K562 (cell line): ENCODE measurements around the gene TMOD3. TPM values are rescaled to one million over a fixed set of nuclear protein-coding genes. Genes with fewer than 3 reads are reported as not detected.

Experiments
- ATAC-seq: fragments of 200-7000 bp; cut with Tn5 transposase; 3 replicates; pipeline ENCODE4 v1.9.1; 2020; ENCODE audit warnings: moderate library complexity
- BruUV-seq: library from RNA; stranded (reverse); fragments of 400-500 nt; replicated peaks from 2 replicates; lab custom pipeline; 2021; lab: Mats Ljungman, UMichigan
- CTCF ChIA-PET: fragments of 300-600 bp; formaldehyde crosslinking; extraction: SDS; loops from one replicate; lab custom pipeline; 2021; ENCODE audit warnings: low intra/inter-chr PET ratio; lab: Yijun Ruan, JAX
- POLR2A ChIA-PET: fragments of 300-600, 350-650 bp; sonication (Branson Sonifier 250); formaldehyde crosslinking; extraction: SDS; loops from one replicate; lab custom pipeline; 2021; ENCODE audit warnings: antibody characterized with exemption, inconsistent platforms; lab: Yijun Ruan, JAX
- DNase-seq, 4 experiments: peaks; one replicate each; pipeline versions ENCODE4 v3.0.0 to v3.0.0-alpha.2; 2011 to 2018; ENCODE audit warnings: low spot score in 3 of 4, mixed read lengths in 3 of 4; ENCODE audit errors: extremely low read depth in 1 of 4
- FAIRE-seq: peaks from 2 replicates; lab custom pipeline; 2011; peaks lifted over from hg19 to GRCh38; lab: Jason Lieb, UNC
- H2AFZ ChIP-seq: 2 replicates; pipeline ENCODE4 v1.6.0; 2011; ENCODE audit warnings: low read depth, low read length, control low read depth, inconsistent platforms
- H3K27ac ChIP-seq: fragments of 200-600 bp; 3 replicates; pipeline ENCODE4 v1.8.0; 2011; ENCODE audit warnings: low read depth, mild to moderate bottlenecking, control low read depth, inconsistent platforms, low read length, moderate library complexity, mixed read lengths; ENCODE audit errors: extremely low read depth
- H3K27me3 ChIP-seq, 2 experiments: fragments of 300-600 bp in 1 of 2; 2 replicates in 1 of 2; 3 replicates in 1 of 2; pipeline versions ENCODE4 v1.6.0 to v1.8.0; 2011; ENCODE audit warnings: inconsistent platforms in 2 of 2, low read length in 2 of 2, mild to moderate bottlenecking in 1 of 2, mixed read lengths in 1 of 2, moderate library complexity in 1 of 2; ENCODE audit not compliant: control insufficient read depth in 2 of 2, insufficient read depth in 2 of 2
- H3K36me3 ChIP-seq: fragments of 300-600 bp; 3 replicates; pipeline ENCODE4 v1.8.0; 2011; ENCODE audit warnings: mild to moderate bottlenecking, low read length, inconsistent platforms; ENCODE audit not compliant: control insufficient read depth, insufficient read depth
- H3K4me1 ChIP-seq, 2 experiments: fragments of 200-600 bp in 1 of 2; replicated peaks in 1 of 2; 2 replicates in 1 of 2; 3 replicates in 1 of 2; pipeline versions ENCODE4 v1.5.1 to v1.8.0; 2011; ENCODE audit warnings: inconsistent platforms in 2 of 2, low read length in 2 of 2, mild to moderate bottlenecking in 1 of 2, mixed read lengths in 1 of 2, moderate library complexity in 1 of 2; ENCODE audit not compliant: control insufficient read depth in 2 of 2, insufficient read depth in 2 of 2
- H3K4me2 ChIP-seq: 2 replicates; pipeline ENCODE4 v1.6.1; 2011; ENCODE audit warnings: low read length, control low read depth, inconsistent platforms, mixed read lengths; ENCODE audit not compliant: insufficient read depth
- H3K4me3 ChIP-seq: fragments of 200-600 bp; sonication (generic), shearing (Covaris generic); 2 replicates; pipeline ENCODE4 v1.5.1; 2016; ENCODE audit warnings: control low read depth, inconsistent platforms
- H3K79me2 ChIP-seq: fragments of 200-600 bp; 3 replicates; pipeline ENCODE4 v1.8.0; 2011; ENCODE audit warnings: low read length, inconsistent platforms; ENCODE audit not compliant: control insufficient read depth, insufficient read depth
- H3K9ac ChIP-seq, 2 experiments: 2 replicates each; pipeline versions ENCODE4 v1.6.0 to v1.6.1; 2011; ENCODE audit warnings: low read depth in 2 of 2, low read length in 2 of 2, control low read depth in 1 of 2, inconsistent platforms in 1 of 2, mild to moderate bottlenecking in 1 of 2, mixed read lengths in 1 of 2; ENCODE audit not compliant: insufficient read depth in 1 of 2
- H3K9me1 ChIP-seq: one replicate; pipeline ENCODE4 v1.6.0; 2011; ENCODE audit warnings: inconsistent platforms, mild to moderate bottlenecking, low read length, moderate library complexity; ENCODE audit not compliant: control insufficient read depth, insufficient read depth
- H3K9me3 ChIP-seq: replicated peaks from 2 replicates; pipeline ENCODE4 v1.5.1; 2011; ENCODE audit warnings: low read depth, low read length, inconsistent platforms; ENCODE audit not compliant: control insufficient read depth, insufficient read depth
- H4K20me1 ChIP-seq: replicated peaks from 2 replicates; pipeline ENCODE4 v1.6.1; 2011; ENCODE audit warnings: low read length, inconsistent platforms, mixed read lengths; ENCODE audit not compliant: control insufficient read depth, insufficient read depth
- ATF1 ChIP-seq, 2 experiments: fragments of 450-650 bp in 1 of 2; IDR thresholded peaks; 2 replicates each; pipeline ENCODE4 v1.6.1; 2016; ENCODE audit warnings: missing compliant biosample characterization in 1 of 2, missing genetic modification characterization in 1 of 2
- DIDO1 ChIP-seq: fragments of 450-650 bp; IDR thresholded peaks from 2 replicates; pipeline ENCODE4 v1.6.1; 2016; ENCODE audit warnings: low read depth, missing biosample characterization, missing genetic modification characterization
- NFRKB ChIP-seq: fragments of 450-650 bp; IDR thresholded peaks from 2 replicates; pipeline ENCODE4 v1.6.1; 2016; ENCODE audit warnings: low read depth
- TBL1XR1 ChIP-seq, 2 experiments: IDR thresholded peaks; 2 replicates each; pipeline ENCODE4 v1.6.1; 2012; ENCODE audit warnings: improper control_type of control experiment in 2 of 2, low read length in 2 of 2, mild to moderate bottlenecking in 1 of 2
- ZBTB7A ChIP-seq: IDR thresholded peaks from 2 replicates; pipeline ENCODE4 v1.6.1; 2011; ENCODE audit warnings: low read depth, mild to moderate bottlenecking, low read length, moderate library complexity, borderline replicate concordance; ENCODE audit not compliant: control insufficient read depth
- ZFPM2 ChIP-seq: fragments of 250-450 bp; sonication (Bioruptor Pico); IDR thresholded peaks from 2 replicates; pipeline ENCODE4 v1.5.1; 2022; ENCODE audit warnings: mild to moderate bottlenecking
- ZNF121 ChIP-seq: sonication (generic); formaldehyde crosslinking; conservative IDR thresholded peaks from 2 replicates; pipeline ENCODE4 v1.8.0; 2022; ENCODE audit warnings: missing genetic modification reagents
- ZNF707 ChIP-seq: fragments of 250-450 bp; sonication (Bioruptor Pico); conservative IDR thresholded peaks from 2 replicates; pipeline ENCODE4 v1.8.0; 2022; ENCODE audit warnings: inconsistent platforms, mild to moderate bottlenecking, moderate library complexity
- ZNF717 ChIP-seq: fragments of 250-450 bp; sonication (Bioruptor Pico); IDR thresholded peaks from 2 replicates; pipeline ENCODE4 v1.5.0; 2021
- WGBS: fragments of 100-300 bp; shearing (Covaris generic); methylation state at CpG from one replicate; pipeline ENCODE4 v1.1.6; 2016; ENCODE audit warnings: low coverage, mixed read lengths; ENCODE audit not compliant: insufficient coverage; ENCODE audit errors: missing lambda C conversion rate; 5-methylcytosine and 5-hydroxymethylcytosine counted together
- in situ Hi-C: fragments of 300-500 bp; cut with MboI; formaldehyde crosslinking; loops from 4 replicates; pipeline ENCODE4 v1.15.0; 2018; ENCODE audit warnings: inconsistent platforms, mixed read lengths
- intact Hi-C: fragments of 100-400 bp; cut with micrococcal nuclease; formaldehyde crosslinking; loops from 2 replicates; pipeline ENCODE4 v1.14.2; 2022
- polyA plus RNA-seq, 8 experiments: library from polyadenylated mRNA; depleted of rRNA in 4 of 8; stranded (reverse) in 5 of 8; unstranded in 3 of 8; fragments of >200 nt; fragmentation: Nextera tagmentation in 2 of 8; fragmentation: Illumina TruSeq in 1 of 8; extraction: Ambion mirVana in 2 of 8; extraction: Trizol in 1 of 8; gene quantifications; 2 replicates each; pipeline versions ENCODE4 v1.2.1 to v1.2.3, GENCODE V29; 2011 to 2014; ENCODE audit warnings: inconsistent platforms in 1 of 8, missing spikeins in 1 of 8
- total RNA-seq, 7 experiments: library from RNA; depleted of rRNA in 6 of 7; stranded (reverse); fragments of >200 nt in 6 of 7; fragmentation: Illumina TruSeq in 2 of 7; extraction: Trizol in 2 of 7; gene quantifications; 2 replicates each; pipeline versions ENCODE4 v1.2.1 to v1.2.3, GENCODE V29; 2011 to 2021; ENCODE audit warnings: low replicate concordance in 1 of 7
- TF ChIP-seq, protein P1 (sequence below): fragments of 450-650 bp; IDR thresholded peaks from 2 replicates; pipeline ENCODE4 v1.6.1; 2018; ENCODE audit warnings: mild to moderate bottlenecking, low read depth; ENCODE audit not compliant: partially characterized antibody
- TF ChIP-seq, protein P2 (sequence below): fragments of 450-650 bp; formaldehyde crosslinking; IDR thresholded peaks from 2 replicates; pipeline ENCODE4 v1.4.0; 2020; ENCODE audit warnings: mild to moderate bottlenecking, moderate library complexity
- TF ChIP-seq, protein P3 (sequence below): fragments of 450-650 bp; formaldehyde crosslinking; IDR thresholded peaks from 2 replicates; pipeline ENCODE4 v1.4.0; 2020; ENCODE audit warnings: mild to moderate bottlenecking, mixed read lengths

TMOD3 gene
- total and polyA plus RNA-seq, 9 of the 15 experiments (the other 6 are each of a cell fraction or from before 2014, with no cell fraction given), result 6.8 to 45.0 (median 30.9) TPM

DNA sequence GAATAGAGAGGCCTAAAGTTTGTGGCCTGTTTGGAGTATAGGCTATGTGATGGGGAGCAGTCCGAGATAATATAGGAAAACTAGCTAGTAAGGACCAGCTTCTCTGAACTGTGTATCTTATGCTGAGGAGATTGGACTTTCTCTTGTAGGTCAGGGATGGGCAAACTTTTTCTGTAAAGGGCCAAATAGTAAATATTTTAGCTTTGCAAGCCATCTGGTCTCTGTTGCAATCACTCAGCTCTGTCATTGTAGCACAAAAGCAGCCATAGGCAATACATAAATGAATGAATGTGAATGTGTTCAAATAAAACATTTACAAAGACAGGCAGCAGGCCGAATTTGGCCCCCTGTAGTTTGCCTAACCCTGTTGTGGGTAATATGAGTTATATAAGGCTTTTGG, 24.5 kb downstream of the TMOD3 start:
- DNase-seq (no peak), FAIRE-seq (no peak), ATAC-seq (no peak)
- Histone ChIP-seq H3K27ac (no peak overlapping the region), H3K79me2 (peaks cover 73% of the 10 kb centered on the region), H4K20me1 (peaks cover 11% of the 10 kb centered on the region; the same call in 1 of the 2 replicates), H3K4me2 (no peak overlapping the region), H3K4me3 (no peak overlapping the region), H3K9me1 (no peaks in the 10 kb centered on the region), H3K4me1 (peaks cover 0 to 4% of the 10 kb centered on the region in 2 experiments; a peak in 2 of 5 replicates), H3K9ac (no peak overlapping the region), H2AFZ (no peak overlapping the region), H3K27me3 (no peaks in the 10 kb centered on the region), H3K36me3 (no peaks in the 10 kb centered on the region), H3K9me3 (no peaks in the 10 kb centered on the region)
- ChIA-PET CTCF (interaction anchor here (0.7 kb wide), 1 partner anchor 870 kb away, joined by 3 read pairs; no protein-coding TSS in a partner anchor), POLR2A (interaction anchor here (0.6 to 5.3 kb wide), 2 partner anchors 10 to 836 kb away, joined by 3 to 30 read pairs; no protein-coding TSS in a partner anchor)
- intact Hi-C loops (no loop called here), in situ Hi-C loops (no loop called here)
- WGBS, result 57% methylated on average over 2 of the region's 2 CpGs
- no peak for TF ChIP-seq DIDO1 (tag)
- TF ChIP-seq ZBTB7A, result no peak
- TF ChIP-seq, protein P1, sequence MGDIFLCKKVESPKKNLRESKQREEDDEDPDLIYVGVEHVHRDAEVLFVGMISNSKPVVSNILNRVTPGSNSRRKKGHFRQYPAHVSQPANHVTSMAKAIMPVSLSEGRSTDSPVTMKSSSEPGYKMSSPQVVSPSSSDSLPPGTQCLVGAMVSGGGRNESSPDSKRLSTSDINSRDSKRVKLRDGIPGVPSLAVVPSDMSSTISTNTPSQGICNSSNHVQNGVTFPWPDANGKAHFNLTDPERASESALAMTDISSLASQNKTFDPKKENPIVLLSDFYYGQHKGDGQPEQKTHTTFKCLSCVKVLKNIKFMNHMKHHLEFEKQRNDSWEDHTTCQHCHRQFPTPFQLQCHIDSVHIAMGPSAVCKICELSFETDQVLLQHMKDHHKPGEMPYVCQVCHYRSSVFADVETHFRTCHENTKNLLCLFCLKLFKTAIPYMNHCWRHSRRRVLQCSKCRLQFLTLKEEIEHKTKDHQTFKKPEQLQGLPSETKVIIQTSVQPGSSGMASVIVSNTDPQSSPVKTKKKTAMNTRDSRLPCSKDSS, result no peak
- TF ChIP-seq ATF1 (CRISPR knock-in tag; IDR thresholded peaks at IDR 0.05), result no peak
- TF ChIP-seq ATF1 (tag; IDR thresholded peaks at IDR 0.05), result no peak
- TF ChIP-seq, protein P2, sequence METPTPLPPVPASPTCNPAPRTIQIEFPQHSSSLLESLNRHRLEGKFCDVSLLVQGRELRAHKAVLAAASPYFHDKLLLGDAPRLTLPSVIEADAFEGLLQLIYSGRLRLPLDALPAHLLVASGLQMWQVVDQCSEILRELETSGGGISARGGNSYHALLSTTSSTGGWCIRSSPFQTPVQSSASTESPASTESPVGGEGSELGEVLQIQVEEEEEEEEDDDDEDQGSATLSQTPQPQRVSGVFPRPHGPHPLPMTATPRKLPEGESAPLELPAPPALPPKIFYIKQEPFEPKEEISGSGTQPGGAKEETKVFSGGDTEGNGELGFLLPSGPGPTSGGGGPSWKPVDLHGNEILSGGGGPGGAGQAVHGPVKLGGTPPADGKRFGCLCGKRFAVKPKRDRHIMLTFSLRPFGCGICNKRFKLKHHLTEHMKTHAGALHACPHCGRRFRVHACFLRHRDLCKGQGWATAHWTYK (CRISPR knock-in tag), result no peak
- TF ChIP-seq, protein P3, sequence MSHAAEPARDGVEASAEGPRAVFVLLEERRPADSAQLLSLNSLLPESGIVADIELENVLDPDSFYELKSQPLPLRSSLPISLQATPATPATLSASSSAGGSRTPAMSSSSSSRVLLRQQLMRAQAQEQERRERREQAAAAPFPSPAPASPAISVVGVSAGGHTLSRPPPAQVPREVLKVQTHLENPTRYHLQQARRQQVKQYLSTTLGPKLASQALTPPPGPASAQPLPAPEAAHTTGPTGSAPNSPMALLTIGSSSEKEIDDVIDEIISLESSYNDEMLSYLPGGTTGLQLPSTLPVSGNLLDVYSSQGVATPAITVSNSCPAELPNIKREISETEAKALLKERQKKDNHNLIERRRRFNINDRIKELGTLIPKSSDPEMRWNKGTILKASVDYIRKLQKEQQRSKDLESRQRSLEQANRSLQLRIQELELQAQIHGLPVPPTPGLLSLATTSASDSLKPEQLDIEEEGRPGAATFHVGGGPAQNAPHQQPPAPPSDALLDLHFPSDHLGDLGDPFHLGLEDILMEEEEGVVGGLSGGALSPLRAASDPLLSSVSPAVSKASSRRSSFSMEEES (CRISPR knock-in tag), result no peak
- no peak for TF ChIP-seq ZNF717 (CRISPR knock-in tag)
- TF ChIP-seq ZFPM2 (CRISPR knock-in tag), result no peak
- no peak for TF ChIP-seq TBL1XR1 (IDR thresholded peaks at IDR 0.05; ENCODE audit: low read length in 2 of 2)
- TF ChIP-seq ZNF121 (CRISPR knock-in tag), result no peak
- no peak for TF ChIP-seq NFRKB
- no peak for TF ChIP-seq ZNF707 (CRISPR knock-in tag)
- no TSS peak for BruUV-seq
